HCT116 (cell line): ENCODE measurements around the gene GINS3. TPM values are rescaled to one million over a fixed set of nuclear protein-coding genes. Genes with fewer than 3 reads are reported as not detected.

Experiments used
- ATAC-seq: fragments of 200-7000 bp; cut with Tn5 transposase; 2 replicates; pipeline ENCODE4 v1.9.1; 2020; ENCODE audit warnings: mild to moderate bottlenecking, moderate library complexity
- BruUV-seq: library from RNA; stranded (reverse); fragments of 400-500 nt; replicated peaks from 2 replicates; lab custom pipeline; 2021; lab: Mats Ljungman, UMichigan
- CTCF ChIA-PET: fragments of 300-600 bp; sonication (Branson Sonifier 250); formaldehyde crosslinking; loops from one replicate; lab custom pipeline; 2021; ENCODE audit warnings: antibody characterized with exemption; lab: Charles Lee
- POLR2A ChIA-PET: fragments of 300-600, 350-600 bp; sonication (Branson Sonifier 250); formaldehyde crosslinking; loops from one replicate; lab custom pipeline; 2021; ENCODE audit warnings: antibody characterized with exemption; lab: Charles Lee
- RAD21 ChIA-PET, 2 experiments: fragments of 300-600 bp; sonication (Branson Sonifier 250); formaldehyde crosslinking; loops; one replicate each; lab custom pipeline; 2023; ENCODE audit warnings: low total read pairs in 2 of 2; ENCODE audit not compliant: uncharacterized antibody in 2 of 2, unreplicated experiment in 2 of 2, low non-redundant PET in 1 of 2; lab: Charles Lee
- DNase-seq: peaks from one replicate; pipeline ENCODE4 v3.0.0-alpha.2; 2010; ENCODE audit warnings: low read depth, low spot score
- H2AFZ ChIP-seq: fragments of 200-600 bp; shearing (Covaris generic), sonication (generic); 2 replicates; pipeline ENCODE4 v1.6.1; 2017; ENCODE audit warnings: low read depth, mixed run types, mixed read lengths, antibody characterized with exemption, low read length; ENCODE audit not compliant: poor library complexity, severe bottlenecking
- H3K27ac ChIP-seq: 2 replicates; pipeline ENCODE4 v1.5.1; 2012; ENCODE audit warnings: low read depth, low read length
- H3K27me3 ChIP-seq: fragments of 200-600 bp; sonication (generic); 2 replicates; pipeline ENCODE4 v1.6.1; 2016; ENCODE audit warnings: mixed run types, low read length, mixed read lengths; ENCODE audit not compliant: insufficient read depth
- H3K36me3 ChIP-seq, 2 experiments: fragments of 200-500 bp in 1 of 2; fragments of 200-600 bp in 1 of 2; sonication (Bioruptor generic) in 1 of 2; sonication (generic) in 1 of 2; 2 replicates each; pipeline versions ENCODE4 v1.5.1 to v1.6.1; 2014 to 2016; ENCODE audit warnings: low read length in 2 of 2, inconsistent platforms in 1 of 2, mixed read lengths in 1 of 2, mixed run types in 1 of 2; ENCODE audit not compliant: insufficient read depth in 2 of 2, control insufficient read depth in 1 of 2
- H3K4me1 ChIP-seq, 2 experiments: fragments of 200-600 bp in 1 of 2; sonication (generic) in 1 of 2; 2 replicates each; pipeline versions ENCODE4 v1.5.1 to v1.6.1; 2012 to 2017; ENCODE audit warnings: low read length in 2 of 2, inconsistent platforms in 1 of 2, mild to moderate bottlenecking in 1 of 2, mixed read lengths in 1 of 2, mixed run types in 1 of 2, moderate library complexity in 1 of 2; ENCODE audit not compliant: insufficient read depth in 2 of 2, control insufficient read depth in 1 of 2
- H3K4me2 ChIP-seq: fragments of 200-600 bp; sonication (generic); 2 replicates; pipeline ENCODE4 v1.6.1; 2017; ENCODE audit warnings: mixed run types, low read length, mixed read lengths
- H3K4me3 ChIP-seq, 2 experiments: fragments of 200-600 bp in 1 of 2; sonication (generic) in 1 of 2; replicated peaks in 1 of 2; 2 replicates each; pipeline ENCODE4 v1.5.1; 2011 to 2016; ENCODE audit warnings: low read length in 2 of 2, control low read depth in 1 of 2, low read depth in 1 of 2, mild to moderate bottlenecking in 1 of 2, mixed read lengths in 1 of 2, mixed run types in 1 of 2
- H3K79me2 ChIP-seq: fragments of 200-600 bp; sonication (generic); 2 replicates; pipeline ENCODE4 v1.6.1; 2017; ENCODE audit warnings: mild to moderate bottlenecking, mixed run types, low read length, moderate library complexity, mixed read lengths; ENCODE audit not compliant: insufficient read depth
- H3K9ac ChIP-seq: fragments of 200-600 bp; sonication (generic); 2 replicates; pipeline ENCODE4 v1.6.1; 2016; ENCODE audit warnings: low read length, mixed read lengths
- H3K9me2 ChIP-seq: fragments of 200-600 bp; sonication (generic), shearing (Covaris generic); 2 replicates; pipeline ENCODE4 v1.6.1; 2017; ENCODE audit warnings: mixed run types, mild to moderate bottlenecking, moderate library complexity; ENCODE audit not compliant: insufficient read depth
- H3K9me3 ChIP-seq, 2 experiments: fragments of 200-500 bp in 1 of 2; fragments of 200-600 bp in 1 of 2; sonication (Bioruptor generic) in 1 of 2; sonication (generic) in 1 of 2; 2 replicates each; pipeline ENCODE4 v1.6.1; 2014 to 2017; ENCODE audit warnings: low read length in 2 of 2, mixed read lengths in 2 of 2, inconsistent platforms in 1 of 2, low read depth in 1 of 2, mild to moderate bottlenecking in 1 of 2, mixed run types in 1 of 2, moderate library complexity in 1 of 2; ENCODE audit not compliant: control insufficient read depth in 1 of 2, insufficient read depth in 1 of 2
- H4K20me1 ChIP-seq: fragments of 200-600 bp; sonication (generic), shearing (Covaris generic); 2 replicates; pipeline ENCODE4 v1.6.1; 2017; ENCODE audit warnings: mixed run types, mild to moderate bottlenecking, moderate library complexity; ENCODE audit not compliant: insufficient read depth
- CBX3 ChIP-seq: IDR thresholded peaks from 2 replicates; pipeline ENCODE4 v1.6.1; 2012; ENCODE audit warnings: low read depth
- CEBPB ChIP-seq: IDR thresholded peaks from 2 replicates; pipeline ENCODE4 v1.6.1; 2012; ENCODE audit warnings: low read depth
- MAX ChIP-seq: IDR thresholded peaks from 2 replicates; pipeline ENCODE4 v1.6.1; 2012
- POLR2AphosphoS5 ChIP-seq: IDR thresholded peaks from 2 replicates; pipeline ENCODE4 v1.6.1; 2011; ENCODE audit warnings: mild to moderate bottlenecking, low read depth, low read length, moderate library complexity
- RAD21 ChIP-seq: IDR thresholded peaks from 2 replicates; pipeline ENCODE4 v1.6.1; 2012; ENCODE audit warnings: low read depth, mild to moderate bottlenecking
- SIN3A ChIP-seq: IDR thresholded peaks from 2 replicates; pipeline ENCODE4 v1.6.1; 2012; ENCODE audit warnings: low read depth
- ZNF274 ChIP-seq: fragments of 200-500 bp; sonication (Bioruptor generic); IDR thresholded peaks from 2 replicates; pipeline ENCODE4 v1.6.1; 2014; ENCODE audit warnings: mild to moderate bottlenecking, low read depth, low read length, inconsistent platforms
- intact Hi-C: fragments of 100-400 bp; cut with micrococcal nuclease; formaldehyde crosslinking; loops from 2 replicates; pipeline ENCODE4 v1.10.0; 2022
- total RNA-seq: library from RNA; stranded (reverse); gene quantifications from one replicate; pipeline ENCODE4 v1.2.1, GENCODE V29; 2021; ENCODE audit not compliant: unreplicated experiment
- TF ChIP-seq, protein P1 (sequence below): IDR thresholded peaks from 2 replicates; pipeline ENCODE4 v1.6.1; 2012

GINS3 gene
- total RNA-seq, 1 experiment from 2014 or later: 12.1 TPM

DNA sequence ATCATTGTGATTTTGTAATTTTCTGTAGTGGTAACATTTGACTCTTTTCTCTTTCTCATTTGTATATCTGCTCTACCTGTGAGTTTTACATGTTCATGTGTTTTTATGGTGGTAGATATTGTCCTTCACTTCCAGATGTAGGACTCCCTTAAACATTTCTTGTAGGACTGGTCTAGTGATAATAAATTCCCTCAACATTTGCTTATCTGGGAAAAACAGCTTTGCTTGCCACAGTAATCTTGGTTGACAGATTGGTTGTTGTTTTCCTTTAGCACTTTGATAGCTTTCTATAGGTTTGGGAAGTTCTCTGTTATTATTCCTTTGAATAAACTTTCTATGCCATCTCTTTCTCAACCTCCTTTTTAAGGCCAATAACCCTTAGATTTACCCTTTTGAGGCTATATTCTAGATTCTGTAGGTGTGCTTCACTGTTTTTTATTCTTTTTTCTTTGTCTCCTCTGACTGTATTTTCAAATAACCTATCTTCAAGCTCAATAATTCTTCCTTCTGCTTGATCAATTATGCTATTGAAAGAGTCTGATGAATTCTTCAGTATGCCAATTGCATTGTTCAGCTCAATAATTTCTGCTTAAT, 32.1 kb upstream of the GINS3 start:
- TF ChIP-seq CBX3: peak; percentile 73; the same call in 1 of the 2 replicates
- no peak for TF ChIP-seq POLR2AphosphoS5
- TF ChIP-seq, all 23 proteins: peak for 1
- BruUV-seq: no TSS peak
- RAD21 ChIA-PET: no interaction called here
- Histone ChIP-seq H3K27me3 (no peaks in the 10 kb centered on the region), H3K4me2 (no peak overlapping the region), H3K4me1 (no peaks in the 10 kb centered on the region), H3K27ac (no peak overlapping the region), H4K20me1 (no peaks in the 10 kb centered on the region), H3K9ac (no peak overlapping the region), H3K4me3 (no peak overlapping the region), H2AFZ (no peak overlapping the region), H3K9me3 (peaks cover 0 to 5% of the 10 kb centered on the region in 2 experiments; a peak in 1 of 4 replicates), H3K79me2 (no peaks in the 10 kb centered on the region), H3K36me3 (no peaks in the 10 kb centered on the region), H3K9me2 (no peaks in the 10 kb centered on the region)
- ATAC-seq: no peak
- DNase-seq: no peak
- intact Hi-C loops: no loop called here
- POLR2A ChIA-PET: no interaction called here
- CTCF ChIA-PET: no interaction called here

DNA sequence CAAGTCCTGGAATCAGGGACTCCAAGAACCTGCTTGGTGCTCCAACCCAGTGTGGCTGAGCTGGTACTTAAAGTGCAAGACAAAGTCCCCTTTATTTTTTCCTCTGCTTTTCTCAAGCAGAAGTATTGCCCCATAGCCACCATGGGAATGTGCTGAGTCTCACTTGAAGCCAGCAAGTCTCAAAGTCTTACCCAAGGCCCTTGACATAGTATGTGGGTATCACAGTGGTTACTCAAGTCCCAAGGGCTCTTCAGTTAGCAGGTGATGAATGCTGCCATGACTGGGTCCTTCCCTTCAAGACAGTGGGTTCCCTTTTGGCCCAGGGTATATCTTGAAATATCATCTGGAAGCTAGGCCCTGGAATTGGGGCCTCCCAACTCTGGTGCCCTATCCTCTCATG, 30.5 kb upstream of the GINS3 start:
- ChIA-PET RAD21 (no interaction called here), CTCF (no interaction called here), POLR2A (no interaction called here)
- no TSS peak for BruUV-seq
- Histone ChIP-seq H3K27ac (no peak overlapping the region), H3K79me2 (no peaks in the 10 kb centered on the region), H3K4me1 (peaks cover 0 to 7% of the 10 kb centered on the region in 2 experiments; a peak in 2 of 4 replicates), H4K20me1 (no peaks in the 10 kb centered on the region), H3K27me3 (no peaks in the 10 kb centered on the region), H3K4me3 (no peak overlapping the region), H3K9ac (no peak overlapping the region), H3K4me2 (no peak overlapping the region), H2AFZ (no peak overlapping the region), H3K9me3 (peaks cover 0 to 5% of the 10 kb centered on the region in 2 experiments; a peak in 1 of 4 replicates), H3K9me2 (no peaks in the 10 kb centered on the region; the same call in 1 of the 2 replicates), H3K36me3 (no peaks in the 10 kb centered on the region)
- no peak for TF ChIP-seq POLR2AphosphoS5
- TF ChIP-seq MAX: no peak
- no peak for TF ChIP-seq CBX3
- TF ChIP-seq SIN3A: no peak
- TF ChIP-seq CEBPB: no peak
- TF ChIP-seq, protein P1, sequence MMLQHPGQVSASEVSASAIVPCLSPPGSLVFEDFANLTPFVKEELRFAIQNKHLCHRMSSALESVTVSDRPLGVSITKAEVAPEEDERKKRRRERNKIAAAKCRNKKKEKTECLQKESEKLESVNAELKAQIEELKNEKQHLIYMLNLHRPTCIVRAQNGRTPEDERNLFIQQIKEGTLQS: no peak
- TF ChIP-seq ZNF274: no peak
- no peak for TF ChIP-seq RAD21
- ATAC-seq: no peak
- intact Hi-C loops: no loop called here
- DNase-seq: no peak
